NCI-H1694 (cell line): ENCODE data around the gene VWCE.

Source experiments
- DNase-seq: peaks from one replicate; lab custom pipeline; 2025; lab: John Stamatoyannopoulos, UW

VWCE gene

GRCh38 chr11:61329871-61330270 lies 34.8 kb upstream of the VWCE start:
- no peak for DNase-seq

- no peak for DNase-seq
Observed at GRCh38 chr11:61328351-61328750, 33.2 kb upstream of the VWCE start.

GRCh38 chr11:61327669-61328071 lies 32.6 kb upstream of the VWCE start:
- DNase-seq: no peak

GRCh38 chr11:61325649-61326414 lies 30.7 kb upstream of the VWCE start:
- no peak for DNase-seq

GRCh38 chr11:61315260-61315659 lies 20.1 kb upstream of the VWCE start:
- DNase-seq: no peak

- no peak for DNase-seq
Observed at GRCh38 chr11:61310749-61311148, 15.6 kb upstream of the VWCE start.

GRCh38 chr11:61309739-61310138 lies 14.6 kb upstream of the VWCE start:
- DNase-seq: no peak

- no peak for DNase-seq
Observed at GRCh38 chr11:61309141-61309540, 14.0 kb upstream of the VWCE start.

GRCh38 chr11:61307354-61307753 lies 12.2 kb upstream of the VWCE start:
- no peak for DNase-seq

GRCh38 chr11:61306221-61306620 lies 11.1 kb upstream of the VWCE start:
- DNase-seq: no peak

- DNase-seq: no peak
Observed at GRCh38 chr11:61305417-61305816, 10.3 kb upstream of the VWCE start.

- no peak for DNase-seq
Observed at GRCh38 chr11:61303725-61304124, 8.6 kb upstream of the VWCE start.

- no peak for DNase-seq
Observed at GRCh38 chr11:61302550-61302949, 7.4 kb upstream of the VWCE start.

- no peak for DNase-seq
Observed at GRCh38 chr11:61298663-61299244, 3.6 kb upstream of the VWCE start.

- no peak for DNase-seq
Observed at GRCh38 chr11:61297746-61298145, 2.6 kb upstream of the VWCE start.

- no peak for DNase-seq
Observed at GRCh38 chr11:61297341-61297740, 2.2 kb upstream of the VWCE start.

GRCh38 chr11:61295596-61295926 lies 445 bp upstream of the VWCE start:
- no peak for DNase-seq

GRCh38 chr11:61293867-61294716 lies 1.0 kb downstream of the VWCE start:
- peak; percentile 17 for DNase-seq

- DNase-seq: no peak
Observed at GRCh38 chr11:61292356-61292755, 2.8 kb downstream of the VWCE start.

- DNase-seq: no peak
Observed at GRCh38 chr11:61290905-61291690, 4.0 kb downstream of the VWCE start.

- DNase-seq: no peak
Observed at GRCh38 chr11:61287338-61287977, 7.7 kb downstream of the VWCE start.

GRCh38 chr11:61283613-61284012 lies 11.5 kb downstream of the VWCE start:
- DNase-seq: no peak
